Hematopoietic multipotent progenitor cell treated with erythropoietin and hydrocortisone succinate and interleukin-3 and kit ligand, for 15 days (in vitro differentiated cells): ENCODE results near the gene ZNF101.
"Not testable (repeated sequence)": the region's sequence is repeated elsewhere in the genome, so short reads cannot be mapped to it uniquely, and the experiment has no call there.

Experiments
- DNase-seq: peaks from one replicate; pipeline ENCODE4 v3.0.0-alpha.2; 2015; ENCODE audit warnings: low spot score

Gene ZNF101

DNA sequence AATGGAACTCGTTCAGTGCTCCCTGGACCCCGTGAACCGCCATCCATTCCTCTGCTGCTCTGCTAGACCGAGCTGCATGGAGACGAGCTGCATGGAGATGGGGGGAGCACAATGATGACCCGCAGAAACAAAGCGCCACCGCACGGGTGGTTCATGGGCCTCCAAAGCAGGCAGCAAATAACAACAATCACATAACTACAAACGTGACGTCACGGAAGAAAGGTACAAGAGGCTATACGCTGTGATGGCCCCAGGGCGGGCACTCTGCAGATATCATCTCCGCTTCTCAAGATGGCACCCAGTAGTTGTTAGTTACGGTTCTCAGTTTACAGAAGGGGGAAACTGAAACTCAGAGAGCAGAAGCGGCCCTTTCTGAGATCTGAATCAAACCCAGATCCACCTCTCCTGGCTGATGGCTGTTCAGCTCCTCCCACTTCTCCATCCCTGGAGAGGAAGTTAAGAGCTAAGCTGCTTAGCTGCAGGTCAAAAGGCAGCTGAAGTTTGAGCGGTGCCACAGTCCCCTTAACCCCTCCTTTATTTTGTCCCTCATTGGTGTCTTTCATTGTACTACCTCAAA lies 6.9 kb upstream of the ZNF101 start:
- no peak for DNase-seq

DNA sequence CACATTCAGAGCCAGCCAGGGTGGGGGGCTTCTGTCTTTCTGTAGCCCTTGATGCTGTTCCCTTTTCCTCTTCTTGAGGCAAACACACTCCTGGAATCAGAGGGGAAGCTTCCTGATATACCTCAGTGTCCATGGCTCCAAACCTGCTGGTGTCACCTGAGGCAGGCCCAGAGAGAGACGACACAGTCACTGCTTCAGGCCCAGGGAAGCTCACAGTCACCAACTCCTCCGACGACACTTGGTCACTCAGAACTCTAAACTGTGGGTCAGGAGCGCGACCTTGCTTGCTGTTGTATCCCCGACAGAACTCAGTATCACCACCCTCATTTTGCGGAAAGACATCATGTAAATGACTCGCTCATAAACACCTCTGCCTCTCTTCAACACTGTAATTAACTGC lies 6.3 kb upstream of the ZNF101 start:
- DNase-seq: no peak

DNA sequence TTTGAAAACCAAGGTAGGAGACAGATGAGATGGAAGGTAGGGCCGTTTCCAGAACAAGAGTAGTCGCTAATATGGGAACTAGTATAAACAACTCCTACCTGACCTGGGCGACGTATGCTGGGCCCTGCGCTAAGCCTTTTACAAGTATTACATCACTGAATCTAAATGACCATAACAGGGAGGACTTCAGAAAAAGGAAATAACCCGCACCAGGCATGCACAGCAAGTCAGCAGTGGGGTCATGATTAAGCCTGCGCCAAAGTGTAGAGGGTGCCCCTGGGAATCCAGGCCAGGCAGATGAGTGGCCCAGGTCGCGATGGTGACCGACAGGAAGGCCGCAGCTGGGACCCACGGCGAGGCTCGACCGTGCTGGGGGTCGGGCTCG lies 5.8 kb upstream of the ZNF101 start:
- DNase-seq: no peak

DNA sequence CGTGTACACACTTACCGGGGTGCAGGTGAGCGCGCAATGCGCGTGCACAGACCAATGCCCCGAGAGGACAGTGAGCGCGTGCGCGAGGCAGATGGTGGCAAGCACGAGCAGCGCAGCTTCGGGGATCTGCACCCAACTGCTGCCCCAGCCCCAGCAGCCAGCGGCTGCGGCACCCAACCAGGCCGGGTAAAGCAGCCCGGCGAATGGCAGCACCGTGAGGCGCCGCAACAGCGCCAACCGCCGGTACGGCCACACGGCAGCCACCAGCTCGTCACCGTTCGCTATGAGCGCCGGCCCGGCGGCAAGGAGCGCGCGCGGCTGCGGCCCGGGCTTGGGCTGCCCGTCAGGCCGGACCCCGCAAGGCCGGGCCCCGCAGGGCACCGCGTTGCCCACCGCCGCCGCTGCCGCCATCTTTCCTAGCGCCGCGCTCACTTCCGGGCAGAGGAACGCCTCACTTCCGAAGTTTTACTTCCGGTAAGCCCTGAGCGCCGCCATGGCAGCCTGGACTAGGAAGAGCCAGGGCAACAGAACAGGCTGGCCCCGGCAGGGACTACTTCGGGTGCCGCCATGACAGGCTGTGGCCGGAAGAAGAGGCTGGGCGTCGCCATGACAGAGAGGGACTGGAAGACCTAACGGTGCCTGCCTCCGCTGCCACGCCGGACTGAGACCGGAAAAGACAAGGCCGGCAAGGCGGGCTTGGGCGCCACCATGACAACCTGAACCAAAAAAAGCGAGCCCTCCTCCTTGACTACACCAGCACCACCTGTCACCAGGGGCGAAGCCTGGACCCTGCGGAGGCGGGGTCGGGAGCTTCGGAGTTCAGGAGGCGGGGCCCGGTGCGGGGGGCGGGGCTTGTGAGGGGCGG lies 5.2 kb upstream of the ZNF101 start, which contains the start of gene ATP13A1:
ATP13A1 (minus strand) TSS at position 421 of the 865 bp plus-strand sequence; CDS start at position 411, 10 bp downstream.
- DNase-seq: peak; percentile 94

GRCh38 chr19:19665420-19665948 lies 3.2 kb upstream of the ZNF101 start:
- DNase-seq: not testable (repeated sequence)

GRCh38 chr19:19670070-19670551 lies 1.5 kb downstream of the ZNF101 start:
- DNase-seq: no peak

GRCh38 chr19:19672816-19673215 lies 4.2 kb downstream of the ZNF101 start:
- DNase-seq: no peak

DNA sequence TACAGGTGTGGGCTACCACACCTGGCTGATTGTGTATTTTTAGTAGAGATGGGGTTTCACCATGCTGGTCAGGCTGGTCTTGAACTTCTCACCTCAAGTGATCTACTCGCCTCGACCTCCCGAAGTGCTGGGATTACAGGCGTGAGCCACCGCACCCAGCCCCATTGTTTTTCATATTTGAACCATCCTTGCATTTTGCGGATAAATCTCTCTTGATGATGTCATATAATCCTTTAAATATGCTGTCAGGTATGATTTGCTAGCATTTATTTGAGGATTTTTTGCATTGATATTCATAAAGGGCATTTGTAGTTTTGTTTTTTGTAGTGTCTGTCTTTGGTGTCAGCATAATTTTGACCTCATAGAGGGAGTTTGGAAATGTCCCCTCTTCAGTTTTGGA lies 5.7 kb downstream of the ZNF101 start:
- no peak for DNase-seq

DNA sequence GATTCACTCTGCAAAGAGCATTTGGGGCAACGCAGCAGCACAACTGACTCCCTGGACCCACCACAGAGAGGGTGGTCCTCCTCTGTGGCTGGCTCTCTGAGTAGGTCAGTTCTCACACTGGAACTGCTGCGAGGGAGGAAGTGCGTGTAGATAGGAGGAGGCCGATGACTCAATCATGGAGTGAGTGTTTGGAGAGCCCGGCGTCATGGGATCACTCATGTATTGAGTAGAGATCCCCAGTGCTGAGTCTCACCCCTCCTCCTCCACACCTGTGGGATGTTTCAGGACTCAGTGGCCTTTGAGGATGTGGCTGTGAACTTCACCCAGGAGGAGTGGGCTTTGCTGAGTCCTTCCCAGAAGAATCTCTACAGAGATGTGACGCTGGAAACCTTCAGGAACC lies 8.9 kb downstream of the ZNF101 start:
- no peak for DNase-seq

GRCh38 chr19:19679176-19680073 lies 10.8 kb downstream of the ZNF101 start:
- no peak for DNase-seq

DNA sequence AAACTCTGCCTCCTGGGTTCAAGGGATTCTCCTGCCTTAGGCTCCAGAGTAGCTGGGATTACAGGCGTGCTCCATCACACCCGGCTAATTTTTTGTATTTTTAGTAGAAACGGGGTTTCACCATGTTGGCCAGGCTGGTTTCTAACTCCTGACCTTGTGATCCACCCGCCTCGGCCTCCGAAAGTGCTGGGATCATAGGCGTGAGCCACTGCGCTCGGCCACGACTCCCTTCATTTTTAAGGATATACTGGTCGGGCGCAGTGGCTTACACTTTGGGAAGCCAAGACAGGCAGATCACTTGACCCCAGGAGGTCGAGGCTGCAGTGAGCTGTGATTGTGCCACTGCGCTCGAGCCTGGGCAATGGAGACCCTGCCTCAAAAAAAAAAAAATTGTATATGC lies 17.5 kb downstream of the ZNF101 start:
- DNase-seq: not testable (repeated sequence)

DNA sequence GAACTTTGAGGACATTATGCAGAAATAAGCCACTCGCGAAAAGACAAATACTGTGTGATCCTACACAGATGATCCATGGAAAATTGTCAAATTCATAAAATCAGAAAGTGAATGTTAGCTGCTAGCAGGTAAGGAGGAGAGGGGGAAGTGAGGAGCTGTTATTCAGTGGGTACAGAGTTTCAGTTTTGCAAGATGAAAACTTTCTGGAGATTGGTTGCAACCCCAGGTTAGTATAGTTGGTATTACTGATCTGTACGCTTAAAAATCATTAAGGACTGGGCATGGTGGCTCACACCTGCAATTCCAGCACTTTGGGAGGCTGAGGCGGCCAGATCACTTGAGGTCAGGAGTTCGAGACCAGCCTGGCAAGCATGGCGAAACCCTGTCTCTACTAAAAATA lies 17.9 kb downstream of the ZNF101 start:
- DNase-seq: no peak

GRCh38 chr19:19687090-19687489 lies 18.5 kb downstream of the ZNF101 start:
- no peak for DNase-seq

DNA sequence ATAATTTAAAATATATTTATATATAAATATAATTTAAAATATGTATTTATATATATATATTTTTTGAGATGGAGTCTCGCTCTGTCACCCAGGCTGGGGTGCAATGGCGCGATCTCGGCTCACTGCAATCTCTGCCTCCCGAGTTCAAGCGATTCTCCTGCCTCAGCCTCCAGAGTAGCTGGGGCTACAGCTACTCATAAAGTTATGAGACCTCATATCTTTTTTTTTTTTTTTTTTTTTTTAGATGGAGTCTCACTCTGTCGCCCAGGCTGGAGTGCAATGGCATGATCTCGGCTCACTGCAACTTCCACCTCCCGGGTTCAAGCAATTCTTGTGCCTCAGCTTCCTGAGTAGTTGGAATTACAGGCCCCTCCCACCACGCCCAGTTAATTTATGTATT lies 20.4 kb downstream of the ZNF101 start:
- DNase-seq: not testable (repeated sequence)

DNA sequence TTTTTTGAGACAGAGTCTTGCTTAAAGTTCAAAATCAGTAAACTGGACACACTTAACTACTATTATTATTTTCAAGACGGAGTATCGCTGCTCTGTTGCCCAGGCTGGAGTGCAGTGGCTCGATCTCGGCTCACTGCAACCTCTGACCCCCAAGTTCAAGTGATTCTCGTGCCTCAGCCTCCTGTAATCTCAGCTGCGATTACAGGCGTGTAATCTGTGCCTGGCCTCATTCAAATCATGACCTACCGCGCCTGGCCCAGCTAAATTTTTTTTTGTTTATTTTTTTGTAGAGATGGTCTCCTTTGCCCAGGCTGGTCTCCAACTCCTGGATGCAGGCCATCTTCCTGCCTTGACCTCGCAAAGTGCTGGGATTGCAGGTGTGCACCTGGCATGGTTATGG lies 23.0 kb downstream of the ZNF101 start:
- DNase-seq: no peak

- DNase-seq: no peak
Observed at GRCh38 chr19:19696386-19696785, 27.7 kb downstream of the ZNF101 start.

DNA sequence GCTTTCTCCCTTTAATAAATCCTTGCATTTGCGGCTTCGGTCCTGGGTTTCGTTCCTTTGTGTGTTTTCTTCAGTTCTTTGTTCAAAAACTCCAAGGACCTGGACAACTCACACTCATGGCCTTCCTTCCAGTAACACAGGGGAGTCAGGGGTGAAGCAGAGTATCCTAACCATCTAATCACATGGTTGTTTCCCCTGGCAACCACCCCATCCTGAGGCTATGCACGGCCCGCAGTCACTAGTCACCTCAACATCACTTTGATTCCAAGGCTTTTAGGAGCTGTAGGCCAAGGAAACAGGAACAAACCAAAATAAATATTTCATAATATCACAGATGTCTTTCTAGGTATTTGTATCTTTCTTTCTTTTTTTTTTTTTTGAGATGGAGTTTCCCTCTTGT lies 28.9 kb downstream of the ZNF101 start:
- no peak for DNase-seq

DNA sequence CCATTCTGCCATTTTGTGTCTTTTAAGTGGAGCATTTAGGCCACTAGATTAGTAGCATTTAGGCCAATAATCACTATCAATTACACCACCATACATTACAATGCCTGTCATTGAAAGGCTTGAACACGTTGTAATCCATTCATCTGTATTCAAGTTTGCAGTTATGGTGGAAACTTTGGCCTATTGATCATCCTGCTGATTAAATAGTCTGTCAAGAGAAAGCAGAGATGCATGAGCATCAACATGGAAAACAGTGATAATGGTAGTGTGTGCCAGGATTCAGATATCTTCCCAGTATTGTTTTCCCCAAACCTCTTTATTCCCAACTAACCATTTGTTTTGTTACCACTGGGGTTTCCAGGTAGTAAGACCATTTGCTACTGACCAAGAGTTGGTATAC lies 31.9 kb downstream of the ZNF101 start:
- DNase-seq: not testable (repeated sequence)

DNA sequence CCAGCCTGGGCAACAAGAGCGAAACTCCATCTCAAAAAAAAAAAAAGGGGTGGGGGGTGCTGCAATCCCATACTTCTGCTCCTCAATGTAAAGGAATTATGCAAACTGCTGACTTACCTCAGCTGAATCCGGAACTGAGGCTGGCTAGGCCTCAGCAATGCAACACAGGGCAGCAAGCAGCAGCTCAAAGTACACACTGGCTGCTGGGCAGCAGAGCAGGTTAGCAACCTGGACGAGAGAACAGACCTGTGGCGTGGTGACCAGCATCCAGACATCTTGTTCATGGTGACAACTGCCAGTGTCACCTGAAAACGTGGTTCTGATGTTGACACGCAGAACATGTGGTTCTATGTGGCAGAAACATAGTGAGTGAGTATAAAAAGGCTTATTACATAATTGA lies 36.2 kb downstream of the ZNF101 start:
- DNase-seq: no peak

GRCh38 chr19:19710506-19710905 lies 41.9 kb downstream of the ZNF101 start:
- DNase-seq: no peak

- DNase-seq: no peak
Observed at GRCh38 chr19:19711306-19711933, 42.8 kb downstream of the ZNF101 start.
